SK-MEL-5 (cell line): ENCODE results near the gene IRF6. TPM values are rescaled to one million over a fixed set of nuclear protein-coding genes. Genes with fewer than 3 reads are reported as not detected.
A peak's percentile ranks its signal among the peaks of the same experiment; 100 is the strongest.

Source experiments
- DNase-seq: peaks from one replicate; pipeline ENCODE4 v3.0.0-alpha.2; 2016; ENCODE audit warnings: low read depth, low spot score
- in situ Hi-C: cut with HindIII; loops from 2 replicates; pipeline ENCODE4 v1.10.0; 2016; ENCODE audit warnings: low sequenced_read_pairs, high pct_unique_total_duplicates, low pct_unique_long_range_greater_than_20kb
- total RNA-seq: library from RNA; depleted of rRNA; stranded (reverse); fragments of >200 nt; shearing (Covaris generic); gene quantifications from 2 replicates; pipeline ENCODE4 v1.2.3, GENCODE V29; 2014

The IRF6 gene
- total RNA-seq, 1 experiment from 2014 or later: not detected

DNA sequence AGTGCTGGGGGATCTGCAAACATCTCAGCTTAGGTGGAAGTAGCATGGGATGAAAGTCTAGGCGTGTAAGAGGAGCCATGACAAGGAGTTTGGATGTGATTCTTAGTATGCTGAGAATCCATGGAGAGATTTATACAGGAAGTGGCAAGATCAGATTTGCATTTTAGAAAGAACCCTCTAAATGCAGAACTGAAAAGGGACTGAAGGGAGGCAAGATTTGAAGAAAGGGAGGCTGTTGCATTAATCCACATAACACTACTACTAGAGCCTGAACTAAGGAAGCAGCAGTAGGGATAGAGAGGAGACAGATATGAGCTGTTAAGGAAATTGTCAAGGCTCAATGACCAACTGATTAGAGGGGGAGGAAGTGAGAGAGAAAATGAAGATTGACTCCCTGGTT, 31.4 kb downstream of the IRF6 start:
- no peak for DNase-seq
- in situ Hi-C loops: no loop called here

DNA sequence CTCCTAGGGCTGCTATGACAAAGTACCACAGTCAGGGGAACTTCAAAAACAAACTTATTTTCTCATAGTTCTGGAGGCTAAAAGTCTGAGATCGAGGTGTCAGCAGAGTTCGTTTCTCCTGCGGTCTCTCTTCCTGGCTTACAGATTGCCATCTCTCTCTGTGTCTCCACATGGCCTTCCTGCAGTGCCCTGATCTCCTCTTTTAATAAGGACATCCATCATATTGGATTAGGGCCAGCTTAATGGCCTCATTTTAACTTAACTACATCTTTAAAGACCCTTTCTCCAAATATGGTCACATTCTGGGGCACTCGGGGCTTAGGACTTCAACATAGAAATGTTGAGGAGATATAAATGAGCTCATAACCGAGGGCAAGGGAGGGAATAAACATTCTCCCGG, 33.8 kb downstream of the IRF6 start:
- peak; percentile 7 for DNase-seq
- in situ Hi-C loops: no loop called here

DNA sequence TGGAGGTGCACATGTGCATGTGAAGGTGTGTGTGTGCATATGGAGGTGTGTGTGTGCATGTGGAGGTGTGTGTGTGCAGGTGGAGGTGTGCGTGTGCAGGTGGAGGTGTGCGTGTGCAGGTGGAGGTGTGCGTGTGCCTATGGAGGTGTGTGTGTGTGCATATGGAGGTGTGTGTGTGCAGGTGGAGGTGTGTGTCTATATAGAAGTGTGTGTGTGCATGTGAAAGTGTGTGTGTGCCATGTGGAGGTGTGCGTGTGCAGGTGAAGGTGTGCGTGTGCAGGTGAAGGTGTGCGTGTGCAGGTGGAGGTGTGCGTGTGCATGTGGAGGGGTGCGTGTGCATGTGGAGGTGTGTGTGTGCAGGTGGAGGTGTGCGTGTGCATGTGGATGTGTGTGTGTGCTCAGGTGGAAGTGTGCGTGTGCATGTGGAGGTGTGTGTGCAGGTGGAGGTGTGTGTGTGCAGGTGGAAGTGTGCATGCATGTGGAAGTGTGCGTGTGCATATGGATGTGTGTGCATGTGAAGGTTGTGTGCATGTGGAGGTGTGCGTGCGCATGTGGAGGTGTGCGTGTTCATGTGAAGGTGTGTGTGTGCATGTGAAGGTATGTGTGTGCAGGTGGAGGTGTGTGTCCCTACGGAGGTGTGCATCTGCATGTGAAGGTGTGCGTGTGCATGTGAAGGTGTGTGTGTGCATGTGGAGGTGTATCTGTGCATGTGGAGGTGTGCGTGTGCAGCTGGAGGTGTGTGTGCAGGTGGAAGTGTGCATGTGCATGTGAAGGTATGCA, 35.1 kb downstream of the IRF6 start:
- no peak for DNase-seq
- in situ Hi-C loops: no loop called here

DNA sequence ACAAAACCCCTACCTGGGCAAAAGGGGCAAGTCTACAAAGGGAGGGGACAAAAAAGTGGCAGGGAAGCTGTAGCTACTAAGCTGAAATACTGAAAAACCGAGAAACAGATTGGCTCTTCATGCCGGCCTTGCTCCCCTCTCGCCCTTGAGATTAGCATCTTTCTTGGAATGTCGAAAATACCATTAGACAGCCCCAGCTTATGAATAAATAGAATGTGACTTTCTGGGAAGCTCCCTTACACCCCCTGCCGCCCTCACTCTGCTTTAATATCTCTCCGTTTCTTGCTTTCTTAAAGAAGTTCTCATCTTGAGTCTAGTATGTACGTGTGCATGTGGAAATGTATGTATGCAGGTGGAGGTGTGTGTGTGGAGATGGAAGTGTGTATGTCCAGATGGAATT, 36.0 kb downstream of the IRF6 start:
- peak; percentile 13 for DNase-seq
- in situ Hi-C loops: no loop called here

DNA sequence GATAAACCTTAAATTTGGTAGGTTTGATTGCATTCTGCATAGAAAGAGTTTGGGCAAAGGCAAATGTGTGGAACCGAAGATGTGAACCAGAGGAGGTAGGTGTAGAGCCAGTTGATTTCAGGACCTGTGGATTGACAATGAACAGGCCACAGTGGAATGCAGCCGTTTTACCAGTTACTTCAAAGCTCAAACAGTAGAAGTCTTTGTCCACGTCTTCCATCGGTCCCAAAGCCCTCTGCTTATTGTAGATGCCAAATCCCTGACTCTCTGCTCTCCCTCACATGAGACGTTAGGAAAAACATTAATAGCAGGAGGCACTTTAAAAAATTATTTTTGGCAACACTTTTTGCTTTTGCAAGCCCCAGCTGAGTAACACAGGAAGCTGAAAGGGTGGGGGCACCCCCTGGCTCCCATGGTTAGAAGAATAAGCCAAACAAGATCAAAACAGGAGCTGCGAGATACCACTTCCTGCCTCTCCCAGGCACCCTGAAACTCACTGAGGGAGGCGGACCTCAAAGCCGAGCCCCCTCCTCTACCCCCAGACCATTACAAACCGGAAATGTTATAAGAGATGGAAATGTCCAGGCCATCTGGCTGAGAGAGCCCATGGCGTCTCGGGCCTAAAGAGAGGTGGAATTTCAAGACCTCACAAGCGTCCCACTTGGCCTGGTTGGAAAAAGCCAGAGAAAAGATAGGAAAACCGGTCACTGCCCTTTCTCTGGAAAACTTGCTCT, 36.6 kb downstream of the IRF6 start:
- in situ Hi-C loops: no loop called here
- DNase-seq: peak; percentile 94

DNA sequence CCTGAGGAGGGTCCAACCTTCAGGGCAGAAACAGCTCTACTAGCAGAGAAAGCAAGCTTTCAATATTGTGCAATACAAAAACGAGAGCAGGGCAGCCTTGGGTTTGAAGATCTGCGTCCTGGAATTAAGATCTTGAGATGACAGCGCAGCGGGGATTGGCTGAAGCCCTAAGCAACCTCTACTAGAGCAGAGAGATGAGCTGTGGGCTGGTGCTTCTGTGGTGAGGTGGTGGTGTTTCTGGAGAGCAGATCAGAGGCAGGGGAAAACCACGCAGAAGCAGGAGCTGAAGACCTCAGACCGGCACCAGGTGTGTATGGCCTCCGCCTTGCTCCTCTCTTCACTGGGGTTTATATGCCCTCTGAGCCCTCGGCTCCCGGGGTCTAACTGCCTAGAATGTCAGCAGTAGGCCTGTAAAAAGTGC, 37.6 kb downstream of the IRF6 start:
- in situ Hi-C loops: no loop called here
- DNase-seq: no peak

DNA sequence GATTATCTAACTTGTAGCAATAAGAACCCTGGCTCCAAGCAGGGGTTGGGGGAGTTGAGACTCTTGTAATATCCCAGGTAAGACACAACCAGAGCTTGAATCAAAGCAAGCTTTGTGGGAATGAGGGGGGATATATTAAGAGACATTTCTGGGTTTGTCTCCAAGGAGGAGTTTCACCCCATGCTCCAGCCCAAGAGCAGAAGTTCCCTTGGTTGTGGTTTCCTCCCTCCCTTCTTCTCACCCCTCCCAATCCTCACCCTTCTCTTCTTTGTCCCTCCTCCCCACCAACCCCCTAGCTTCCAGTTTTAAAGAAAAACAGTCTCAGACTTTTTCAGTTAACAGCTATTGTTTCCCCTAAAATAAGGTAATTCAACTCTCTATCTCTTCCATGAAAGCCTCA, 38.2 kb downstream of the IRF6 start:
- in situ Hi-C loops: no loop called here
- DNase-seq: no peak

DNA sequence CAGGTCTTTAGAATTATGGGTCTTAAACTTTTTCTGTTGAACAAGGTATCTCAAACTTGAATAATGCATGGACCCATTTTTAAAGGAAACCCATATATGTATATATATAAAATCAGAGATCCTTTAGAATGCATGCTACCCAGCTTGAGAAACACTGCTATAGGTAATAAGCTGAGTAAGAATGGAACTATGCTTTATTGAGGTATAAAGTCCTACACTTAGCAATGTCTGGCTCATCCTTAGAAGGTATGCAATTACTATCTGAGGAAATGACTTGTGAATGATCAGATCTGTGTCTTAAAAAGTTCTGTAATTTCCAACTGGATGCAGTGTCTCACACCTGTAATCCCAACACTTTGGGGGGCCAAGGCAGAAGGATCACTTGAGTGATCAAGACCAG, 38.8 kb downstream of the IRF6 start:
- in situ Hi-C loops: no loop called here
- DNase-seq: no peak

DNA sequence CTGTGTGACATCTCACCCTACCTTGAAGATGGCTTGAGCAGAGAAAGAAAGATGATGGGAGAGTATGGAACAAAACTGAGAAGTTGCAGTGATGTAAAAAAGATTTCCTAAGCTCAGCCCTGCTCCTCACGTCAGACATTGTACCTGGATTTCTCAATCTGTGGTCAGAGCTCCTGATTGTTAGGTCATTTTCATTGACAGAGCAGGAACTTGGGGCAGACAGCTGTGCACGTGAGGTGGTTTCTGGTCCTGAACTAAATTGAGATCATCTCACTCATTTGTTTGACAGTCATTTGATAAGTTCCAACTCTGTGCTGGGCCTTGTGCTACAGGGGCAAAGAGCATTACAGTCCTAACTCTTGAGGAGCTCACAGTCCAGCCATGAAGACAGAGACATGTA, 39.9 kb downstream of the IRF6 start:
- in situ Hi-C loops: no loop called here
- no peak for DNase-seq

DNA sequence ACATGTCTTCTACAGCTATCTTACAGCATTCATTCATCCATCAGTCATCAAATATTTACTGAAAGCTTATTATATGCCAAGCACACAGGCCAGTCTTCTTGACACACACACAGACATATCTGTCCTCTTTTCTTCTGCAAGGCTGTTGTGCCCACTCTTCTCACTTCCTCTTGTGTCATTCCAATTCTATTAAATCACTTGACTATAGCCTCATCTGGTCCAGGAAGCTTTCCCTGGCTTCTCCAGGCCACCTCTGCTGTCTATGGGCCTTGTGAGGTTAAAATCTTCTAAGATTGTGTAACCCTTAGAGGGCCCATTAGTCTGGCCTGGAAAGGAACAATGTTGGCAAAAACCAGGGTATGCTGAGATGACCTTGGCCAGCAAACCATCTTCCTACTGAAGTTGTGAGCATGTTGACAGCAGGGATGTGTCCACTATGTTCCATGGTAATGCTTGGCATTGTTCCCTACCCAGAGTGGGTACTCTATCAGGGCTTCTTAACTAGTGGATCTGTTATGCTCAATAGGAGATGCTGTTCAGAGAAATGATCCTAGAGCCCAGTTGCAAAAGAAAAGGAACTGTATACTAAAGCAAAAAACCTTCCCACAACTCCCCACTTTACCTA, 44.8 kb downstream of the IRF6 start:
- DNase-seq: no peak
- in situ Hi-C loops: no loop called here

DNA sequence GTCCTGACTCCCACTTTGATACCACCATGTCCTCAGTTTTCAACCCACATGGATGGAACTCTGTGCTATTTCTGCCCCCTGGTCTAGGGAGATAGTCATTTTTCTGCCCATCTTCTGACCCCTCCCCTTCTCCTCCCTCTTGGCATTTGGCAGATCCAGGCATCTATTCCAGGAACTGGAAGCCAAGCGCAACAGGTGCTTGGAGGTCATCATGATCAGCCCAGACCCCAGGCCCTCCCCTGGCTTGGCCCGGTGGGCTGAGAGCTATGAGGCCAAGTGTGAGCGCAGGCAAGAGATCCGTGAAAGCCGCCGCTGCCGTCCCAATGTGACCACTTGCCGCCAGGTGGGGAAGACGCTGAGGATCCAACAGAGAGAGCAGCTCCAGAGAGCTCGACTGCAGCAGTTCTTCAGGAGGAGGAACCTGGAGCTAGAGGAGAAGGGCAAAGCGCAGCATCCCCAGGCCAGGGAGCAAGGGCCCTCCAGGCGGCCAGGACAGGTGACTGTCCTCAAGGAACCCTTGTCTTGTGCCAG, 46.0 kb downstream of the IRF6 start:
- DNase-seq: no peak
- in situ Hi-C loops: no loop called here

DNA sequence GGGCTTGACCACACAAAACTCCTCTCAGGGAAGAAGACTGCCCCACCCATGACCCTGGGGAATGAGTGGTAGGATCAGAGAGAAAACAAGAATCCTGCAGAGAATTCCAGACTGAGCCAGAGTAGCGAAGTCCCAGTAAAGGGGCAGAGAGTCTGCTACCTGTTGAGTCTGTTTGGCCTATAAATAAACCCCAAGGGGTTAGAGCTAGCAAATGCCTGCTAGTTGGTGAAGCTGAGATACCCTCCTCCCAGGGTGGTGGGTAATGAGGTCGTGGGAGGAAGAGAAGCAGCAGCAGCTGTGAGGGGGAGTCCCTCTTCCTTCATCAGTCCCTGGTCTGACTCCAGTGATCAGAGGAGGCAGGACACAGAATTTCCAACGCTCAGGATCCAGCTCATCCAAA, 47.5 kb downstream of the IRF6 start:
- DNase-seq: no peak
- in situ Hi-C loops: no loop called here

DNA sequence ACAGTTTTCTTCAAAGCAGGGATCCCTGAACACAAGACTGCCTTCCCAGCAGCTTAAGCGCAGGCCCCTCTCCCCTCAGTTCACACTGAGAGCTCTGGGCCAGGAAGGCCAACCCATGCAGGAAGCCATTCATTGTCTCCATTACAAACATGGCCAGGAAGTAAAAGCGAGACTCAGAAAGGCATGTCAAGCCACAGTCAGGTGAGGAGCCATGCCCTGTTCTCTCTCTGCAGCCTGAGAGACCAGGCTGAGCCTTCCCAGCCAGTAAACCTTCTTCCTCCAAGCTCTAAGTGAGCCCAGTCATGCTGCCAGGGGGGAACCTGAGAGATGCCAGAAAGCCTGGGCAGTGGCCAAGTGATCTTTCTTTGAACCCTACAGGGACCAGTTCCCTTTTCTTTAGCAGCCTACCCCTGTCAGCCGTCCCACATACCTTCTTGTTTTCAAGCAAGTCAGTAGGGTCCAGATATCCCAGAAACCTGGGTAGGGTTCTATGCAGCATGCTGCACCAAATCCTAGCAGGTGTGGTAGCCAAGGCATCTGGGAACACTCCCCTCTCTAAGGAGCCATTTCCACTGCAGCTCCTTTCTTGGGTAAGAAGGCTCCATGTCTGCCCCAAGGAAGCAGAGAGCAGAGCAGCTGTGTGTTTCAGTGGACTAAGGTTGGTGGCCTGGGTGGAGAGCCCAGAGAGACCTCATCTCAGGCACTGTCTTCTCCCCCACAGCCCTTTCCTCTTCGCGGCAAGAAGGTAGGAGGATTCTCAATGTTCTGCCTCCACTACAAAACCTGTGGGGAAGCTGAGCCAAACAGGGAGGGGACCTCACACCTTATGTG, 49.1 kb downstream of the IRF6 start:
- no peak for DNase-seq
- in situ Hi-C loops: no loop called here

DNA sequence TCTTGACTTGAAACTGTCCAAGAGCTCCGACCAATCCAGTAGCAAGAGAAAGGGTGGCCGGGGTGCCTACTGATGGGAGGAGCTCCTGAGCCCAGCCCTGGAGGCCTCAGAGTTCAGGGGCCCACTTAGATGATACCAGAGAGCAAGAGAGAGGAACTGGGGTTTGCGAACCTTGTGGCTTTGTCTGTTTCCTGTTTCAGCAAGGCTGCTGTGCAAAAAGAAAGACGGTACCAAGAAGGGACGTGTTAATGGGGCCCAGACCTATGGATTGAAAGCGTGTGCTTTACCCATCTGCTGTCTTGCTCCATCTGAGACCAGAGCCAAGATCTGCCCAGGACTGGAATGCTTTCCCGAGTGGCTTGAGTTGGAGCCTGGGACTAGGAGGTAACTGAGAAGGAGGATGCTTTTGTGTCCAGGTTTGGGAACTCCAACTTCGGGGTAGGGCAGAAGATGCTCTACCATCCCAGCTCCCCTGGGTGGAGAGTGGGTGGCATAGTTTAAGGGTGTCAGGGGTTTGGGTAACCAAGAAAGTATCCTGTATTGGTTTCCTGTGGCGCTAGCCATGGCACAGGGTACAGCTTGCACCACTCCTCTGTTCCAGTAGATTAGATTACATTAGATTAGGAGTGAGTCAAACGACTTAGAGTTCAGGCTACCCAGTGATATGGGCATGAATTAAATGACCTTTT, 49.9 kb downstream of the IRF6 start, which contains the start of gene TRAF3IP3:
Gene TRAF3IP3 (plus strand): TSS at position 128 of the 689 bp plus-strand sequence. CDS start 3,987 bp downstream, outside the sequence.
- in situ Hi-C loops: no loop called here

DNA sequence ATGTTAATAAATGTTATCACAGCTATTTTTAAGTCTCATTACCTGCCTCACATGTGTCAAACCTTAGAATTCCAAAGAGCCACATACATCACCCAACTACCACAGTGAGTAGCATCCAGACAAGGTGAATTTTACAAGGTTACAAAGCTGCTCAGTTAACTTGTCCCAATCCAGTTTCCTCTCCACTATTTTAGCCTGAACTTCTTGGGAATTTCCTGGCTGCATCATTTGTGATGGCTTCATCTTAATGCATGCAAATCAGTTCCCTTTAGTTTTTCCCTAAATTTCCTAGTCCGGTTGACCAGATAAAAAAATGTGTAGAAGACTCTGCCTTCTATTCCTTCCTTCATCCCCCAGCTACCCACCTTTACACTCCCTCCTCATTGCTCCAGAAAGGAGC, 50.7 kb downstream of the IRF6 start:
- DNase-seq: no peak
- in situ Hi-C loops: no loop called here

More for the DNA sequence above, 49.9 kb downstream of the IRF6 start, which contains the start of gene TRAF3IP3:
- DNase-seq: no peak

DNA sequence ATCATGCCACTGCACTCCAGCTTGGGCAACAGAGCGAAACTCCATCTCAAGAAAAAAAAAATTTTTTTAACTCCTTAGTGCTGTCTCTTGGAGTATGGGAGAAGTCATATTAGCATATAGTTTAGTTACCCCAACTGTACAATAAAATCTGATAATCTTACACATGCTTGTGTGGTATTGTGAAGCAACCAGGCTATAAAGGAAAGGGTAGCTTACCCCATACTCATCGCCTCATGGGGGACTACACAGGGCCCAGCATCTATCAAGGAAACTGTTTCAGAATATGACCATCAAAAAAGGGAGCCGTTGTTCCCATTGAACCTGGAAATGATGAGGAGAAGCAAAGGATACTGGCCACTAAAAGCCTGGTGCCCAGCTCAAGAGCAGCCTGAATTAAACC, 53.1 kb downstream of the IRF6 start:
- in situ Hi-C loops: no loop called here
- no peak for DNase-seq

DNA sequence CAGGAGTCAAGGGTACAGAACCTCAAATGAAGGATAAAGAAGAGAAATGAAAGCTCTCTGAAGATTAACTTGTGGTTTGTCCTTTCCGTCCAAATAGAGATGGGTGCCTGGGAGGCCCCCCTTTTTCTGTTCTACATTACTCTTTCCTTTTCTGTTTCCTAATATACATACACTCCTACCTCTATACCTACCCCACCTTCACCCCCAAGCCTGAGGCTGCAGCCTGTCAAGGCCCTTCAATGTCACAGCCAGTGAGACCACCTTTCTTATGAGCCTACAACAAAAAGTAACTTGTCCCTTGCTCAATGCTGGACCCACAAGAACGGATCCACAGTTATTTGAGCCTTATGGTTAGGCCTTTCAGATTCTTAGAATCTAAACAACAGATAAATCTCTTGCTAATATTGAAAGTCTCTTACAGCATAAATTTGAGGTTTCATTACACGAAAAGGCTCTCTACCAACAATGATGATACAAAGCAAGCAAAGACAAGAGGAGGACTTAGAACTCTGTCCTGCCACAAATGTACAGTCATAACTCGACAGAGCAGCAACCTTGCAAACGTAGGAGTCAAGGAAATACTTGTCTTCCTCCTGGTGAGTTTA, 54.2 kb downstream of the IRF6 start:
- no peak for DNase-seq
- in situ Hi-C loops: no loop called here
